ENCODE results near the gene NUDT21. TPM values are rescaled to one million over a fixed set of nuclear protein-coding genes. Genes with fewer than 3 reads are reported as not detected.

The NUDT21 gene
- total and polyA plus RNA-seq, 10 of the 15 experiments (the other 5 are each of a cell fraction or from before 2014, with no cell fraction given), result 70.1 to 229 (median 127) TPM

DNA sequence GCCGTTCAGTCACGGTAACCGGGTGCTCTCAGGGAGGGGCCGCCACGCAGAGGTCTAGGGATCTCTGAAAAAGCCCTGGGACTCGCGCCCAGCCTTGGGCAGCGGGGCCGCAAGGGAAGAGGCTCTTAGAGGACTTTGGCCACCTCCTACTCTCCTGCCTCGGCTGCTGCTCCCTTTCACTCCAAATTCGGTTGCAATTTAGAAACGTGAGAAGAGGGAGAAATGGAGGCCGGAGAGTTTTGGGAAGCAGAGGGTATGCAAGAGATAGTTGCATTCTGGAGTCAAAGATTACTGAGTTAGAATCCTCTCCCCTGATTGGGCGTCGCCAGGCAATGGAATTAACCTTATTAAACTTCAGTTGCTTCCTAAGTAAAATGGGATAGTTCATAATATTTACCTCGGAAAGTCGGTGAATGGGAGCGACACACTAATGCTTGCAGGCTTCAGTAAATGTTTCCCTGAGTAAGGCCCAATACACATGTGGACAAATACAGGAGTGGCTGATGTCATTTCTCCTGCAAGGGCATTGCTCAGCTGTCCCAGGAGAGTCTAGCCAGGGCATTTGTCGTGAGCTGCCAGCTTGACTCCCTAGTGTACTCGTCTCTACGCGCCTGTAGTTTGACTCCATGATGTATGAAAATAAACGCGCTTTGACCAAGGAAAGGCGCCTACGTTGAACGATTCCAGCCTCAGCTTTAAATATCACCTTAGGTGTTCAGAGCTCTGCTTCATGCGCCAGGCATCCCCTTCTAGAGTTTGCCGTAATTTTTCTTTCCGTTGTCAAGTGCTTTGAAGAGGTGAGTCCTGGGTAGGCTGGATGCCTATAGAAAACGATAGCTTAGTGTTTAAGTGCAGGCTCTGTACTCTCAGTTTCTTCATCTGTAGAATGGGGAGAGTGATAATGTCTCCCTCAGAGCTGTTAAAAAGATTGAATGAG lies 889 bp upstream of the NUDT21 start:
- no peak for FAIRE-seq

More for the DNA sequence above, 889 bp upstream of the NUDT21 start:
- peak overlapping the region; percentile 43 for H3K27ac ChIP-seq (ENCODE audit: control insufficient read depth, insufficient read depth)
- peak overlapping the region; percentile 62 for H2AFZ ChIP-seq (ENCODE audit: control insufficient read depth, low read depth, low read length)
- peak overlapping the region; percentile 94 for H3K4me3 ChIP-seq
- peak; percentile 63 for ATAC-seq
- in situ Hi-C loops (cut with MboI), result no loop called here
- H3K9ac ChIP-seq (ENCODE audit: control insufficient read depth, insufficient read depth, low read length), result peak overlapping the region; percentile 70
- RAD21 ChIA-PET (ENCODE audit: unreplicated experiment), result interaction anchor here (0.7 to 1.4 kb wide), 6 partner anchors 28 to 249 kb away, joined by 3 to 11 read pairs (median 4); partner anchors contain the start of gene BBS2
- H3K36me3 ChIP-seq (ENCODE audit: control insufficient read depth in 2 of 2, insufficient read depth in 2 of 2, low read length in 1 of 2), result peaks cover 0 to 15% of the 10 kb centered on the region in 2 experiments; a peak in 3 of 4 replicates
- WGBS (ENCODE audit: insufficient coverage, insufficient replicate concordance, low lambda C conversion rate, missing lambda C conversion rate), result 2% methylated on average over 31 of the region's 31 CpGs
- H3K9me3 ChIP-seq (replicated peaks; ENCODE audit: control insufficient read depth, insufficient read depth, low read length), result no peaks in the 10 kb centered on the region
- peaks cover 66% of the 10 kb centered on the region for H3K79me2 ChIP-seq (ENCODE audit: control insufficient read depth, insufficient read depth, low read length)
- TF ChIP-seq TBL1XR1 (IDR thresholded peaks at IDR 0.05; ENCODE audit: low read depth, low read length), result no peak
- TF ChIP-seq TCF3 (IDR thresholded peaks at IDR 0.05; ENCODE audit: borderline replicate concordance, insufficient read depth, low read depth, low read length), result no peak
- no peak for TF ChIP-seq ZNF274 (IDR thresholded peaks at IDR 0.05; ENCODE audit: insufficient read depth, insufficient read length)
- TF ChIP-seq NBN (IDR thresholded peaks at IDR 0.05), result no peak; the same call in 1 of the 2 replicates
- TF ChIP-seq ELK1 (IDR thresholded peaks at IDR 0.05; ENCODE audit: low read depth, low read length), result no peak
- no peak for TF ChIP-seq ZZZ3 (IDR thresholded peaks at IDR 0.05; ENCODE audit: control insufficient read depth, insufficient read length, low read depth)
- TF ChIP-seq ATF3 (IDR thresholded peaks at IDR 0.05; ENCODE audit: borderline replicate concordance, extremely low read depth, low read depth, low read length), result no peak
- no peak for TF ChIP-seq GABPA (IDR thresholded peaks at IDR 0.05; ENCODE audit: low read depth)
- no peak for TF ChIP-seq TCF12 (IDR thresholded peaks at IDR 0.05; ENCODE audit: low read depth, low read length)
- no peak for TF ChIP-seq RB1 (IDR thresholded peaks at IDR 0.05; ENCODE audit: borderline replicate concordance)
- TF ChIP-seq RAD51 (IDR thresholded peaks at IDR 0.05), result no peak
- TF ChIP-seq, protein P1, sequence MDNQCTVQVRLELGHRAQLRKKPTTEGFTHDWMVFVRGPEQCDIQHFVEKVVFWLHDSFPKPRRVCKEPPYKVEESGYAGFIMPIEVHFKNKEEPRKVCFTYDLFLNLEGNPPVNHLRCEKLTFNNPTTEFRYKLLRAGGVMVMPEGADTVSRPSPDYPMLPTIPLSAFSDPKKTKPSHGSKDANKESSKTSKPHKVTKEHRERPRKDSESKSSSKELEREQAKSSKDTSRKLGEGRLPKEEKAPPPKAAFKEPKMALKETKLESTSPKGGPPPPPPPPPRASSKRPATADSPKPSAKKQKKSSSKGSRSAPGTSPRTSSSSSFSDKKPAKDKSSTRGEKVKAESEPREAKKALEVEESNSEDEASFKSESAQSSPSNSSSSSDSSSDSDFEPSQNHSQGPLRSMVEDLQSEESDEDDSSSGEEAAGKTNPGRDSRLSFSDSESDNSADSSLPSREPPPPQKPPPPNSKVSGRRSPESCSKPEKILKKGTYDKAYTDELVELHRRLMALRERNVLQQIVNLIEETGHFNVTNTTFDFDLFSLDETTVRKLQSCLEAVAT (IDR thresholded peaks at IDR 0.05), result no peak
- TF ChIP-seq, protein P2, sequence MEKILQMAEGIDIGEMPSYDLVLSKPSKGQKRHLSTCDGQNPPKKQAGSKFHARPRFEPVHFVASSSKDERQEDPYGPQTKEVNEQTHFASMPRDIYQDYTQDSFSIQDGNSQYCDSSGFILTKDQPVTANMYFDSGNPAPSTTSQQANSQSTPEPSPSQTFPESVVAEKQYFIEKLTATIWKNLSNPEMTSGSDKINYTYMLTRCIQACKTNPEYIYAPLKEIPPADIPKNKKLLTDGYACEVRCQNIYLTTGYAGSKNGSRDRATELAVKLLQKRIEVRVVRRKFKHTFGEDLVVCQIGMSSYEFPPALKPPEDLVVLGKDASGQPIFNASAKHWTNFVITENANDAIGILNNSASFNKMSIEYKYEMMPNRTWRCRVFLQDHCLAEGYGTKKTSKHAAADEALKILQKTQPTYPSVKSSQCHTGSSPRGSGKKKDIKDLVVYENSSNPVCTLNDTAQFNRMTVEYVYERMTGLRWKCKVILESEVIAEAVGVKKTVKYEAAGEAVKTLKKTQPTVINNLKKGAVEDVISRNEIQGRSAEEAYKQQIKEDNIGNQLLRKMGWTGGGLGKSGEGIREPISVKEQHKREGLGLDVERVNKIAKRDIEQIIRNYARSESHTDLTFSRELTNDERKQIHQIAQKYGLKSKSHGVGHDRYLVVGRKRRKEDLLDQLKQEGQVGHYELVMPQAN (conservative IDR thresholded peaks at IDR 0.05), result no peak; the same call in 1 of the 2 replicates
- TF ChIP-seq RELA (IDR thresholded peaks at IDR 0.05; ENCODE audit: borderline replicate concordance, partially characterized antibody), result no peak
- no peak for TF ChIP-seq BCL11A (IDR thresholded peaks at IDR 0.05; ENCODE audit: low read depth, low read length)
- no peak for TF ChIP-seq SREBF1 (IDR thresholded peaks at IDR 0.05; ENCODE audit: low read length)
- peaks cover 3% of the 10 kb centered on the region; the same call in 1 of the 2 replicates for H3K4me1 ChIP-seq (ENCODE audit: control insufficient read depth, insufficient read depth, low read length)
- BruUV-seq (replicated peaks), result TSS peak; percentile 79
- POLR2A ChIA-PET, result interaction anchor here (0.6 to 2.3 kb wide), 9 partner anchors 9 to 95 kb away, joined by 3 to 8 read pairs (median 4); no protein-coding TSS in a partner anchor
- intact Hi-C loops (cut with micrococcal nuclease; ENCODE audit: unreplicated experiment), result no loop called here
- no peak for DNase-seq (ENCODE audit: low read depth, low spot score)
- H3K27me3 ChIP-seq (replicated peaks in 1 of 2; ENCODE audit: control insufficient read depth in 2 of 2, insufficient read depth in 2 of 2, low read length in 1 of 2), result no peaks in the 10 kb centered on the region
- SMC1A ChIA-PET (ENCODE audit: uncharacterized antibody, unreplicated experiment), result interaction anchor here (0.5 to 1.3 kb wide), 7 partner anchors 12 to 127 kb away, joined by 3 to 8 read pairs (median 4); no protein-coding TSS in a partner anchor
- H3K4me2 ChIP-seq (ENCODE audit: control insufficient read depth, insufficient read depth), result peak overlapping the region; percentile 81
- CTCF ChIA-PET, result interaction anchor here (0.8 to 2.2 kb wide), 8 partner anchors 8 to 250 kb away, joined by 3 to 9 read pairs (median 4); no protein-coding TSS in a partner anchor
- H4K20me1 ChIP-seq (ENCODE audit: control insufficient read depth, insufficient read depth), result no peaks in the 10 kb centered on the region

Data from GM12878 (cell line).